ENCODE measurements around the gene MTCH1.

The MTCH1 gene, protein sequence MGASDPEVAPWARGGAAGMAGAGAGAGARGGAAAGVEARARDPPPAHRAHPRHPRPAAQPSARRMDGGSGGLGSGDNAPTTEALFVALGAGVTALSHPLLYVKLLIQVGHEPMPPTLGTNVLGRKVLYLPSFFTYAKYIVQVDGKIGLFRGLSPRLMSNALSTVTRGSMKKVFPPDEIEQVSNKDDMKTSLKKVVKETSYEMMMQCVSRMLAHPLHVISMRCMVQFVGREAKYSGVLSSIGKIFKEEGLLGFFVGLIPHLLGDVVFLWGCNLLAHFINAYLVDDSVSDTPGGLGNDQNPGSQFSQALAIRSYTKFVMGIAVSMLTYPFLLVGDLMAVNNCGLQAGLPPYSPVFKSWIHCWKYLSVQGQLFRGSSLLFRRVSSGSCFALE

DNA sequence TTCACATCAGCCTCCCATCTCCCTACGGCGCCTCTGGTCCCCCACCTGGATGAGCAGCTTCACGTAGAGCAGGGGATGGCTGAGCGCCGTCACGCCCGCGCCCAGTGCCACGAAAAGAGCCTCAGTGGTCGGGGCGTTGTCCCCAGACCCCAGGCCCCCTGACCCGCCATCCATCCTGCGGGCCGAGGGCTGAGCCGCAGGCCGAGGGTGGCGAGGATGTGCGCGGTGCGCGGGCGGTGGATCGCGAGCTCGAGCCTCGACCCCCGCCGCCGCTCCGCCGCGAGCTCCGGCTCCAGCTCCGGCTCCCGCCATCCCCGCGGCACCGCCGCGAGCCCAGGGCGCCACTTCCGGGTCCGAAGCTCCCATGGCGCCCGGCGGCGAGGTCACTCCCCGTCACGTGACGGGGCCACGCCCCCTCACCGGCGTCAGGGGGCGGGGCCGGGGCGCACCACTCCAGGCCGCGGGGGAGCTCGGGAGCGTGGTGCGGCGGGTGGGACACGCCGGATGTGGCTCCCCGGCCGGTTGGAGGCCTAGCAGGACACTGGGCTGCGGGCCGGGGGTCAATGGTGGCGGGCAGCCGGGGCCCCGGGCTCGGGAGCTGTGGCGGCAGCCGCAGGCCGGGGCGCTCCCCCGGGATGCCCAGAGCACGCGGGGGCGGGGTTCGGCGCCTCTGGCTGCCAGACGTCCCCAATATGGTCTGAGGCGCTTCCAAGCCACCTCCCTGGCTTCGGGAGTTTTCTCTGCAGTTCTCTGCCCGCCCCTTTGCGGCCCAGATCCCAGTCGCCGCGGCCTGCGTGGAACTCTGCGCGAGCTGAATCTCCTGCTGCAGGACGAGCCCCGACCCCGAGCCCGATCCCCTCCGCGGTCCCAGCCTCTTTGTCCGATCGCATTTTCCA lies at the start of gene MTCH1:
Gene MTCH1, minus strand, starts transcription at position 389 of the 896 bp plus-strand sequence. Its CDS starts 23 bp downstream, at position 366.
- peak; percentile 63 to 77 for DNase-seq

DNA sequence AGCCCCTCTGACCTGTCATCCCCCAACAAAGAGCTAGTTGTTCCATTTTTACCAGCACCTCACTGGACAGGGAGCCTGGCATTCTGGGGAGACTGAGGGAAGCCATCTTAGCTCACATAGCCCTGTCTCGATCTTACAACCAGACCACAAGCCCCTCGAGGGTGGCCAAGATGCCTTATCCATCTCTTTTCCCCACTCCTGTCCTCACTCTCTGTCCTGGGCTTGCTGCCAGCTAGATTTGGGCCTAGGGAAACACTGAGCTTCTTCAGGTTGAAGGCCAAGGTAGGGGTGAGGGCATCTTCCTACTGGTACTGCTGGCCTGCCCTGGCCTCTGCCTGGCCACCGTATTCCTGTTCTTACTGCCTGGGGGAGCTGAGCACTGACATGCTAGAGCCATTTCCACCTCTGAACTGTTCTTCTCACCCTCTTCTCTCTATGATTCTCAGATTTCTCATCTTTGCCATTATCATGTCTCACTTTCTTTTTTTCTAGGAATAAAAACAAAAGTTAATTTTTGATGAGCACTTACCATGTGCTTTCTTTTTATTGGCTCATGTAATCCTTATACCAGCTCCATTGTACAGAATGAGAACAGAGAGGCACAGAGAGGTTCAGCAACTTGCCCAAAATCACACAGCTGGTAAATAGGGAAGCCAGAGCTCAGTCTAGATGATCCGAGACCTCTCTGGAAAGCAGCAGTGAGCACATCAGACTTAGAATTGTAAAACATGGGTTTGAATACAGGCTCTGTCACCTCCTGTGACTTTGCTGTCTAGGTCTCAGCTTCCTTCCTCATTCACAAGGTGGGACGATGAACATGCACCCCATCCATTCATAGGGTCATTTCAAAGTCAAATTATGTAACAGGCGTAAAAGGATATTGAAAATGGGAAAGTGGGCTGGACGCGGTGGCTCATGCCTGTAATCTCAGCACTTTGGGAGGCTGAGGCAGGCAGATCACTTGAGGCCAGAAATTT lies 48.1 kb upstream of the MTCH1 start:
- no peak for DNase-seq

DNA sequence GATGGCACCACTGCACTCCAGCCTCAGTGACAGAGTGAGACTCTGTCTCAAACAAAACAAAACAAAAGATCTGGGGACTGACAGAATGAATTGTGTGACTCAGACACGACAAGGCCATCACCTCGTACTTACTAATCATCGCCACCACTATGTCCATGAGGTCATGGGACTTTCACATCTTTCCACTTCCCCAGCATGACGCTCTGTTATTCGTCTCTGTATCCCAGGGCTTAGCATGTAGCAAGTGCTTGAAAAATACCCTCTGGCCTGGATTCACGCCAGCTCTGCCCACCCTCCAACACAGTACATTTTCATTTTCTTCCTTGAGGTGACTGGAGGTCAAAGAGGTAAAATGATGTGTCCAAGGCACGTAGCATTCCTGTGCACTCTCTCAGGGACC lies 47.3 kb upstream of the MTCH1 start:
- DNase-seq: no peak

DNA sequence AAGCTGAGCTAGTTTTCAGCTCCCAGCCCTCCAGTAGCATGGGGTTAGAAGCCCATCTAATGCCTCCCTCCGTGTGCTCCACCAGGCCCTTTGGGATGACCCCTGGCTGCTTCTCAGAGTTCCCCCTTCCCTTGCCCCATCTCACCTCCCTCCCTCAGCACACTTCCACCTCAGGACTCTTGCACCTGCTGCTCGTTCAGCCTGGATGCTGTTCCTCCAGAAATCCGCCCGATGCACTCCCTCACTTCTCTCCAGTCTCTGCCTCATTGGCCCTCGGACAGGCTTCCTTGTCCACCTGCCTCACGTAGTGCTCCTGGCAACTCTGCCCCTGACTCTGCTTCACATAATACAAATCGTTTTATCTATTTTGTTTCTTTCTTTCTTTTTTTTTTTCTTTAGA lies 46.2 kb upstream of the MTCH1 start:
- no peak for DNase-seq

DNA sequence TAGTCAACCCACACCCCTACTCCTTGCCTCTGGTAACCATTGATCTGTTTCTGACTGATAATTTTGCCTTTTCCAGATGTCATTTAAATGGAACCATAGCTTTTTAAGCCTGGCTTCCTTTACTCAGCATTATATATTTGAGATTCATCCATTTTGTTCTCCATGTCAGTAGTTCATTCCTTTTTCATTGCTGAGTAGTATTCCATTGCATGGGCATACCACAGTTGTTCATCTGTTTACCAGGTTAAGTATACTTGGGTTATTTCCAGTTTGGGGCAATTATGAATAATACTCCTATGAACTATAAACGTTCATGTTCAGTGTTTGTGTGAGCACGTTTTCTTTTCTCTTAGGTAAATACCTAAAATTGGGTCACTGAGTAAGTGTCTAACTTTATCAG lies 44.6 kb upstream of the MTCH1 start:
- DNase-seq: no peak

DNA sequence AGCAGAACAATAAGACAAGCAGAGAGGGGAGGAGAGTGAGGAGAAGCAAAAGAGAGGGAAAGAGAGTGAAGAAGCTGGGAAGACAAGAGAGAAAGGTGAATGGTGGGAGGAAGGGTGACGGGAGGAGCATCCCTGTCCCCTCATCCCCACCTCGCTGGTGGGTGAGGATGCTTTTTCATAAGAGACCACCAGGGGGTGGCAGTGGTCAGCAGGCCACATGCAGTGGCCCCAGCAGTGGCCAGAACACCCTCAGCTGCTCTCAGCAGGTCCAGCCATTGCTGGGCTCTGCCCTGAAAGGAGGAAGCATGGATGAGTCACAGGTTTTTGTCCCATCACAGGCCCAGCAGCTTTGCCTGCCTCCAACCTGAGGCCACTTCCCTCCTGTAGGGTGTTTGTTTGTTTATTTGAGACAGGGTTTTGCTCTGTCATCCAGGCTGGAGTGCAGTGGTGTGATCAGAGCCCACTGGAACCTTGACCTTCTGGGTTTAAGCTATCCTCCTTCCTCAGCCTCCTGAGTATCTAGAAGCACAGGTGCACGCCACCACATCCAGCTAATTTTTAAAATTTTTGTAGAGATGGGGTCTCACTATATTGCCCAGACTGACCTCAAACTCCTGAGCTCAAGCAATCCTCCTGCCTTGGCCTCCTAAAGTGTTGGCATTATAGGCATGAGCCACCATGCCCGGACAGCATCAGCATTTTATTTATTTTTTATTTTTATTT lies 43.4 kb upstream of the MTCH1 start:
- DNase-seq: peak; percentile 29 to 64

DNA sequence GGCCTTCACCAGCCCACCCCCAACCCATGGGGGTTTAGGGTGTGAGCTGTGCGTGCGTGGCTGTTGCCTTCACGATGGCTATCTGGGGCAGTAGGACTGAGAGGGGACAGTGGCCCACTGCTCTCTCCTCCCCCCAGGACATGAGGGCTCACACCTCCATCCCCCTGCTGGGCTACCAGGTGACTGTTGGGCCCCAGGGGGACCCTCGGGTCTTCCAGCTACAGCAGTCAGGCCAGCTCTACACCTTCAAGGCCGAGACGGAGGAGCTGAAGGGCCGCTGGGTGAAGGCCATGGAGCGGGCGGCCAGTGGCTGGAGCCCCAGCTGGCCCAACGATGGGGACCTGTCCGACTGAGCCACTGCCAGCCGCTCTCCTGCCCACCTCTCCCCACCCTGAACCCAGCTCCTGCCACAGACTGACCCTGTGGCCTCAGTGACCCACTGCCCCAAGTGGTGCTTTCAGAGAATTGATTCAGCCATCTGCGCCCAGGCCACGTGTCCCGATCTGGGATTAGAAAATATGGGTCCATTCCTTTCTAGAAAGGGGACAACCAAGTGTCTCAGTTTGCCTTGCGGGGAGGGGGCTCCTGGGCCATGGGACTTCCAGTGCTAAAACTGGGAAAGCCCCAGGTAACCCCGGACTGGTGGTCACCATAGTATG lies 41.9 kb upstream of the MTCH1 start:
- DNase-seq: no peak

DNA sequence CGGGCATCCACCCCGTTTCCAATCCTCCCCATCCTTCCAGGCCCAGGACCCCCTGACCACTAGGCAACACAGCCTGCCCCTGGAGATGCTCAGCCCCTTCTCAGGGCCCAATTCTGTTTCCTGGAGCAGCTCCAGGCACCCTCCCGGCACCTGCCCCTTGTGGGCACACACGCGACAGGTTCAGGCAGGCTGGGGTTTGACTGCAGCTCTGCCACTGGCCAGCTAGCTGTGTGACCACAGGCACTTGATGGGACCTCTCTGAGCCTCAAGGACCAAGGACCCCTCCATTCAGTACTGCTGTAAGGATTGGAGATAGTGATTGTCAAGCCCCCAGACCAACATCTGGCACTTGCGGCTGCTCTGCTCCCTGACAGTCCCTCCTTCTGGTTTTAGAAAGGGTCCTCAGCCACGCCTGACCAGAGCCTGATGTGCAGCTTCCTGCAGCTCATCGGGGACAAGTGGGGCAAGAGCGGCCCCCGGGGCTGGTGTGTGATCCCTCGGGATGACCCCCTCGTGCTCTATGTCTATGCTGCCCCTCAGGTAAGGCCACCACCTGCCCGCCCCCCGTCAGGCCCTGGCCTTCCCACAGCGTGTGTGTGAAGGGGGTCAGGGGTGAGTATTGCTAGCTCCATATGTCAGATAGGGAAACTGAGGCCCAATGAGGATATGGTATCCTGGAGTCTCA lies 41.2 kb upstream of the MTCH1 start:
- no peak for DNase-seq

DNA sequence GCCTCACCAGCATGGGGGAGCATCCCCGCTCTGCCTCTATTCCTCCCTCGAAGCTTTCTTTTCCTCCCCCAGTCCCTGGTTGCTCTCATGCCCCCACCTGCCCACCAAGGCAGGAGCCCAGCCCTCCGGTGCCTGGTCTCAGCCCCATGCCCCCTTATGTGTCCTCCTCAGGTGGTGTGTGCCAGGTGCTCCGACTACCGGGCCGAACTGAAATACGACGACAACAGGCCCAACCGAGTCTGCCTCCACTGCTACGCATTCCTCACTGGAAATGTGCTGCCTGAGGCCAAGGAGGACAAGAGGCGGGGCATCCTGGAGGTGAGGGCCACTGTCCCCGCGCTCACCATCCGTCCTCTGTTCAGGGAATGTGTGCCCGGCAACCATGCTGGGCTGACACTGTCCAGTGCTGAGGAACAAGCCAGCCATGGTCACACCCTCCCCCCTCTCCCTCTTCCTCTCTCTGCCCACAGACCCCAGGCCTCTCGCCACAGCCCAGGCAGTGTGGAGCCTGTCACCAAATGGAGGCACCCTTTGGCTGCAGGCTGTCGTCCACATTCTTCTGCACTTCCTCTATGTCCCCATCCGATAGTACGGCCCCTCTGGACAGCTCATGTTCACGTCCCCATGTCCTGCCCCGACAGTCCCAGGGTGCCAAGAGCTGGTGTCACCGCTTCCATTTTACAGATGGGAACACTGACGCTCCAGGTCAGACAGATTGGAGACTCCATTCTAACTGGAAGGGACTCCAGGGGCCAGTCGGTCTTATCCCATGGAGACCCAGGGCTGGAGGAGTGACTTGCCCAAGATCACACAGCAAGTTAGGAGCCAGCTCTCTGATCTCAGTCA lies 39.8 kb upstream of the MTCH1 start:
- no peak for DNase-seq

DNA sequence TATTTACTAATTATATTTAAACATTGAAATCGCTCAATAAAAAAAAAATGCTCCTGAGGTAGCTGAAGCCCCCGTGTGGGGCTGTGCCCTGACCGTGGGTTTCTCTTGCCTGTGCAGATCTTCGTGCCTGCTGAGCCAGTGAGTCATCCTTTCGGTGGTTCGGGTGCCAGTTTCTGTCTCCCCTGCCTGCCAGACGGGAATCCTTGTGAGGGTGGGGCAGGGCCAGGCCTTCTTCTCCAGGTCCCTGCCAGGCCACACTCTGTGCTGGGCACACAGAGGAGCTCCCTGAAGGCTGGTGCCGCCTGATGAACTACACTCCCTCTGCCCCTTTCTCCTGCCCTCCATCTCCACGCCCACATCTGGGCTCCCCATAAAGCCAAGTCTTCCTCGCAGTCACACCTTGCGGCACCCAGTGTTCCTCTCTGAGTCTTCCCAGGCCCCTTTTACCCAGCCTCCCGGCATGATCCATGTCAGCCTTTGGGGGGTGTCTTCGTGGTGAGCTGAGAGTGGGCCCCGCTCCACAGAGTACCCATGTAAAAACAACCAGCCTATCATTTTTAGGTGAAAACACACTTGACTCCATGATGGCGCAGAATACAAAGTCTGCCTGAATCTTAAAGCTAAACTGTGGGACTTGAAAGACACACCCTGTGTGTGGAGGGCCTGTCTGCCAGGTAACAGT lies 38.8 kb upstream of the MTCH1 start:
- DNase-seq: no peak

DNA sequence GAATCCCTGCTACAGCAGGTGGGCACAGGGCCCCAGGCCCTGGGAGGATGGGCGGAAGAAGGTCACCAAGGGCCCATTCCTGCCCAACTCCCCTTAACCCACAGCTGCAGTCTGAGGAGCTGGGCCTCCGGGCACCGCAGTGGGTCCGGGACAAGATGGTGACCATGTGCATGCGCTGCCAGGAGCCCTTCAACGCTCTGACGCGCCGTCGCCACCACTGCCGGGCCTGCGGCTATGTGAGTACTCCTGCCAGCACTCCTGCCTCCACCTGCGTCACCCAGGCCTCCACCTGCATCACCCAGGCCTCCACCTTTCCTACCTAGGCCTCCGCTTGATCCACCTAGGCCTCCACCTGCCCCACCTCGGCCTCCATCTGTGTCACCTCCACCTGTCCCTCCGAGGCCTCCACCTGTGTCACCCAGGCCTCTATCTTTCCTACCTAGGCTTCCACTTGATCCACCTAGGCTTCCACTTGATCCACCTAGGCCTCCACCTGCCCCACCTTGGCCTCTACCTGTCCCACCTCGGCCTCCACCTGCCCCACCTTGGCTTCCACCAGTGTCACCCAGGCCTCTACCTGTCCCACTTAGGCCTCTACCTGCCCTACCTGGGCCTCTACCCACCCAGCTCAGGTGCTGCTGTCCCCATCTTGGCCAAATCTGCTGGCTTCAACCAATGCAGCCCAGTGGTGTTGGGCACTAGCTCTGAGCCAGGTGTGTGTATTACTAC lies 36.3 kb upstream of the MTCH1 start:
- no peak for DNase-seq

DNA sequence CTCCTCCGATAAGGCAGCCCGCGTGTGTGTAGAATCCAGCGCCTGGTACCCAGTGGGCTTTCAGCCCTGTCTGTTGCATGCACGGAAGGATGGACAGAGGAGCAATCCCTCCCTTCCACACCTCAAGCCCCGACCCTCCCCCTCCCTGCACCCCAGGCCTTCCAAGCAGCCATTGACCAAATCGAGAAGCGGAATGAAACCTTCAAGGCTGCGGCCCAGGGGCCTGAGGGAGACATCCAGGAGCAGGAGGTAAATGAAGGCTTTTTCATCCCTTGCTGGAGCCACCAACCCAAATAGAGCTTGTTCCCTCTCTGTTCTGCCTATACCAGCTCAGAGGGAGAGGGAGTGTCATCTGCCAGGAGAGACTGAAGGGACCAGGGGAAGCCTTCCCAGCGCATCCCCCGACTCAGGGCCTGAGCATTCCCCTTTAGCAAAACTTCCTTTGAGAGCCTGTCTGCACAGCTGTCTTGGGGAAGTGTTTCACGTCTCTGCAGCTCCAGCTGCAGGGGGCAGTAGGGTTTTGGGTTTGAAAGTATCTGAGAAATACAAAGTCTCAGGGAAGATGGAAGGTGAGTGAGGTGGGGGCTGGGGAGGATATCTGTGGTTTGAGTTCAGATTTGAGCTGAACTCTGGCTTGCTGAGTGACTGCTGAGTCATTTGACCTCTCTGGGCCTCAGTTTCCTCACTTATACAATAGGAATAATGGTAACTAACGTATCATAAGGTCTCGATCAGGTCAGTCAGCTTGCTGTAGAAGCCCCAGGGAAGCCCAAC lies 35.5 kb upstream of the MTCH1 start:
- DNase-seq: no peak

DNA sequence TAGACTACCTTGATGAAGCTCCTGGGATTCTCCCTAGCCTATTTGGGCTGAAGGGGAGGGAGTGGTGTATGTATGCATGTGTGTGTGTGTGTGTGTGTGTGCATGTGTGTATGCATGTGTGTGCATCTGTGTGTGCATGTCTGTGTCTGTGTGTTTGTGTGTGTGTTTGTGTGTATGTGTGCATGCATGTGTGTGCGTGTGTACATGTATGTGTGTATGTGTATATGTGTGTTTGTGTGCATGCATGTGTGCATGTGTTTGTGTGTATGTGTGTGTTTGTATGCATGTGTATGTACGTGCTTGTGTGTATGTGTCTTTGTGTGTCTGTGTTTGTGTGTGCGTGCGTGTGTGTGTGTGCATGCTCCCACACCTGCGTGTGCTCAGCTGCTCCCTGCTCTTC lies 34.8 kb upstream of the MTCH1 start:
- no peak for DNase-seq

DNA sequence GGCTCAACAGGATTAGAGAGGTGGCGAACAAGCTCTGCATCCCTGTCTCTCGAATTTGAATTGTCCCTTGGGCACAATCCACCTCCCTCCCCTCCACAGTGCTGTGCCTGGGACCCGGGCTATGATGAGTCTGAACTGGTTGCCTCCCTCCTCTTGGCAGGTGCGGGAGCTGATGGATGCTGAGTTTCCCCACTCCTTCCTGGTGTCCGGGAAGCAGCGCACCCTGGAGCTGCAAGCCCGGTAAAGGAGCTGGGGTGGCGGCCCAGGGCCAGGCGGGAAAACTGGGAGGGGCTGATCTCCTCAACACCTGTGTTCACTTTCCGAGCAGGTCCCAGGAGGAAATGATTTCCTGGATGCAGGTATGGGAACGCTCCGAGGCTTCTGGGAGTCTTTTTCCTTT lies 34.4 kb upstream of the MTCH1 start:
- no peak for DNase-seq

DNA sequence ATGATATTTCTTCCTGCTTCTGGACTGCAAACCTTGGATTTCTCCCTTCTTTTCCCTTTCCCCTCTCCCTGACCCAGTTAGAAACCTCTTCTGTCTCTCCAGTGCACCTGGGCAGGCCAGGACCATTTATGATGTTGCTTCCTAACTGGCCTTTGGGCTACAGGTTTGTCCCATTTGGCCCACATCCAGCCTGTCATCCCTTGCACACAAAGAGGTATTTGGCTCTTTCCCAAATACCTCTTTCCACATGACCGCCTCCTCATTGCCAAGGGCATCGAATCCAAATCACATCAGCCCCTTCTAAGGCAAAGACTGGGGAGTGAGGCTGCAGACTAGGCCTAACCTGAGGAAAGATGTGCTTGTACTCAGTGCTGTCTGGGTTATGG lies 33.1 kb upstream of the MTCH1 start:
- peak; percentile 58 to 81 for DNase-seq

DNA sequence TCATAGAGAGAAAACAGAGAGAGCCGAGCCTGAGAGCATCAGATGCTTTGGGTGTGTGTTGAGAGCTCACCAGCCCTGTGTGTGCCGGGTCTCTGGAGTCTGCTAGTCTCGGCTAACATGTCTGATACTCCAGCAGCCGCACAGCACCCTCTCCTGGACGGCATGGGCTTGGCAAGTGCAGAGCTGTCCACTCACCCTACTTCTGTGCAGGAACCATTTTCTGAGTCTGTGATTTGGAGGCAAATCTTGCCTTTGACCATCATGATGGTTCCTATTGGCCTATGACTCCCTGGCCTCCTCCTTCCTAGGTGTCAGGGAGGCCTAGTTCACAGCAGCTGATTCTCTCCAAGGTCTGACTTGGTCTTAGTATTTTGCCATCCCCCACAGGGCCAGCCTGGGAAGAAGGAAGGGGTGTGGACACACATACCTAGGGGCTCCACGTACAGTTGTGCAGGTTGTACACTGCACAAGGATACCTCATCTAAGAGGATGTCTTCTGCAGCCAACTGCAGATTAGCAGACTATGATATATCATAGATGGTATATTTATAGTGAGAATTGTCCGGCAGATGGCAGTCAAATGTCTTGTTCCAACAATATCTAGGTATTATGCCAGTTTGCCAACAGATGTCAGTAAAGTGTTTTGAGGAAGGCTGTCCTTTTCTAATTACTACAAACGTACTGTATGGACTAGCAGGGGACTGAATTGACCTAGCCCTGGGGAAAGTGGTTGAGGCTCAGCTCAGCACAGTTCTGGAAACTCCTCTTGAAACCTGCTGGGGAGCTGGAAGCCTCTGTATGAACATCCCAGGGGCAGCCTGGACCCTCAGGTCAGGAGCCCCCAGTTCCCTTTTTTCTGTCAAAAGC lies 32.4 kb upstream of the MTCH1 start:
- DNase-seq: peak; percentile 78 to 87
